GM19023 (cell line): ENCODE data around the gene DNAJB5.

Experiments
- ATAC-seq: cut with Tn5 transposase; IDR thresholded peaks from one replicate; pipeline ENCODE4 v1.9.1; 2021; ENCODE audit warnings: mild to moderate bottlenecking, moderate library complexity; ENCODE audit not compliant: unreplicated experiment

The DNAJB5 gene

GRCh38 chr9:34983209-34983608 lies 6.3 kb upstream of the DNAJB5 start:
- ATAC-seq = no peak

DNA sequence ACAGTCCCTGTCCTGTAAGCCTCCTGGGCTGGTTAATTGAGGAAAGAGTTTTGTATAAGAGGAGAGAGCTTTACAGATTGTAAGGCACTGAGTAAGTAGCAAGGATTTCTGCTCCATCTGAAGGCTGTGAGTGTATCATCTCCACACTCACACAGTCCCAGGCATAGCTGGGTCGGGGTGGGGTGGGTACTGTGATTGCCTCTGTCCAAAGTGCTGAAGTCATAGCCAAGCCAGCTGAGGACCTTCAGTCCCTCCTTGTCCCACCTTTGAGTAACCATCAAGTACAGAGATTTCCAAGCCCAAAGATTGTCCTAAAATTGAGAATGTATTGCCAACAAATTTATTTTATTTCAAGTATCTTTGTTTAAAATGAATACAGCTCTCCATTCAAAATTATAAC lies 5.5 kb upstream of the DNAJB5 start:
- ATAC-seq = no peak

DNA sequence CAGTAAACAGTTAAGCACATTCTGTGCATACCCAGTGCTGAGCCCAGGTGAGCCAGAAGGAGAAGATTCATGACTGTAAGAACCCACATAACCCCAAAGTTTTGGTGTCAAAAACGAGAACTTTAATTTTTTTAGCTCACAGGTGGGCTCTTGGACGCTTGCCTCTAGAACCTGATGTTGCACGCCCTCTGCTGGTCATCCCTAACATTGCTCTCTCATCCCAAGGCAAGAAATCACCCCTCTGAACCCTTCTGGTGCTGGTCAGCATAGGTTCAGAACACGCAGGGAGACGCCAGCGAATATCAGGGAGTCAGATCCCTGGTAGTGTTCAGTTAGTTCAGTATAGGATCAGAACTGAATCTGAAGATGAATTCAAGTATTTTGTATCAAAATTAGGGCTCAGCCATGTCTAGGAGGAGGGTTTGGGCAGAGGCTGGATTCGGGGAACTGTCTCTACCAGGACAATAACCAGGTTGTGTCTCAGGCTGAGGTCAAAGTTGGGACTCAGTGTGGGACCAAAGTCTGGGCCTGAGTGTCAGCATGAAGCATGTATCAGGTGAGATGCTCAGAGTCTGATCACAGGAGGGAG lies 4.1 kb upstream of the DNAJB5 start:
- ATAC-seq = no peak

DNA sequence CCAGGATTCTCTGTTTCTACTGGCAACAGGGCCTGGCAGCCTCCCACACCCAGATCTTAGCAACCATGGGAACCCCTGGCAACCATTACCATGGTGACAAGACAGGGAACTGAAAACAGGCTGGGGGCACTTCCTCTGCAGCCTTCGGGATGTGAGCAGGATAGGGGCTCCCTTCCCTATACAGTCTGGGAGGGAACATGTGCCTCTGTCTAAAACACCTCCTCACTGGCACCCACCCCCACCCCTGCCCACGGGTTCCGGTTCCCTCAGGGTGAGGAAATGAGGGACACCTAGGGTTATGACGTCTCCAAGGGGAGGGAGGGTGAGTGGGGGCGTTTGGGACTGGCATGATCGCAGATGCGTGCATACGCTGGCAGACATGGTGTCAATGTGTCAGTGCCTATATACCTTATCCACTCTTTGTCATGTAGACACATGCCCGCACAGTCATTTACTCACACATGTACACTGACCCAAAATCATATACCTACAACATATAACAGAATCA lies 3.0 kb upstream of the DNAJB5 start:
- no peak for ATAC-seq

GRCh38 chr9:34987160-34987901 lies 2.2 kb upstream of the DNAJB5 start:
- ATAC-seq = no peak

DNA sequence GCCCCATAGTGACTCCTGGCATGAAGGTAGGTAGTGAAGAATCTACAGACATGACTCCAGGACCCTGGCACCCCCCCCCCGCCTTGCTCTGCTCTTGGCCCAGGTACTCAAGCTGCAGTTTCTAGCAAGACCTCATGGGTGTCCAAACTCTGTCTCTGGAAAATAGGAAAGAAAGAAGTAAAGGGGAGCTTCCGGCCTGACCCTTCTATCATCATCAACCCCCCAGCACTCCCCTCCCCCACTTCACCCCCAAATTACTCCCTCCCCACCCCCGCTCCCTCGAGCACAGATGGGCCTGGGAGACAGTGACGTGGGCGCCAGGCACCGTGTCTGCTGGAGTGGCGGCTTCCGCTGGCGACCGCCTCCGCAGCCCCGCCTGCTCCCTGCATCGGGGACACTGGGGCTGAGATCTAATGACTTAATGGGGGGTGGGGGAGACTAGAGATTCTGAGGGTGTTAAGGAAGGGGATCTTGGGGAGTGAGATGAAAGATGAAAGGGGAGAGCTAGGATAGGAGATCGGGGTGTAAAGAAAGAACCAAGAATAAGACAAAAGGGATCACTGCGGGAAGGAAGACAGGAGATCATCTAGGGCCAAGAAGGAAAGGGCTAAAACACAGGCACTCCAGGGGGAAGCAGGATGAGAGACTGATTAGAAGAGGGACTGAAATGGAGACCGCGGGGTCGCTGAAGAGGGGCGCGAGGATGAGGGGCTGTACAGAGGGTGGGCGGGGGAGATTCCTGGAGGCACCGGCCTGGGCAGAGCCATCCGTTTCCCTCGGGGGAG lies 1.1 kb upstream of the DNAJB5 start:
- no peak for ATAC-seq

DNA sequence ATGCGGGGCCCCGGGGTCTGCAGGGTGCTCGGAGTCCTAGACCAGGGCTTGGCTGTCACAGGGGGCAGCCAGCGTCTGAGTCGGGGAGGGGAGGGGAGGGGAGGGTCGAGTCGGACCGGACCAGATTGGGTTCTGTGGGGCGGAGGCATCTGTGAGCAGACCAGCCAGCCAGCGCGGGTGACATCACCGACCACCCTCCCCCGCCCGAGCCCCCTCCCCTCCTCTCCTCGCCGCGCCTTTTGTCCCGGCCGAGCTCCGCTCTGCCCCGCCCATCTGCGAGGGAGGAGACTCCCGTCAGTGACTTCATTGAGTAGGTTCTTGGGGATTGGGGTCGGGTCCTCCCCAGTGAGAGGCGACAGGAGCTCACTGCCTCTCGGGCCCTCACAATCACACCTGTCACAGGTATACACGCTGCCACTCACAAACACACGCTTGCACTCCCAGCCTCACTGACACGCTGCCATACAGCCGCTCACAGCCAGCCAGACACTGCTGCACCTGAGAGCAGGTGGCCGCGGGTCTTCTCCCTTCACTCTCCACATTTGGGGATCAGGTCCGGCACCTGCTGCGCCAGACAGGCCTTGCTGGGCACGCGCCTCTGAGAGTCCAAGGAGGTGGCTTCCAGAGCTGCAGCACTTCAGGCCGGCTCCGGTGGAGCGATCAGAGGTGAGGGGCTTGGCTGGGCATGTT lies 546 bp downstream of the DNAJB5 start:
- no peak for ATAC-seq

DNA sequence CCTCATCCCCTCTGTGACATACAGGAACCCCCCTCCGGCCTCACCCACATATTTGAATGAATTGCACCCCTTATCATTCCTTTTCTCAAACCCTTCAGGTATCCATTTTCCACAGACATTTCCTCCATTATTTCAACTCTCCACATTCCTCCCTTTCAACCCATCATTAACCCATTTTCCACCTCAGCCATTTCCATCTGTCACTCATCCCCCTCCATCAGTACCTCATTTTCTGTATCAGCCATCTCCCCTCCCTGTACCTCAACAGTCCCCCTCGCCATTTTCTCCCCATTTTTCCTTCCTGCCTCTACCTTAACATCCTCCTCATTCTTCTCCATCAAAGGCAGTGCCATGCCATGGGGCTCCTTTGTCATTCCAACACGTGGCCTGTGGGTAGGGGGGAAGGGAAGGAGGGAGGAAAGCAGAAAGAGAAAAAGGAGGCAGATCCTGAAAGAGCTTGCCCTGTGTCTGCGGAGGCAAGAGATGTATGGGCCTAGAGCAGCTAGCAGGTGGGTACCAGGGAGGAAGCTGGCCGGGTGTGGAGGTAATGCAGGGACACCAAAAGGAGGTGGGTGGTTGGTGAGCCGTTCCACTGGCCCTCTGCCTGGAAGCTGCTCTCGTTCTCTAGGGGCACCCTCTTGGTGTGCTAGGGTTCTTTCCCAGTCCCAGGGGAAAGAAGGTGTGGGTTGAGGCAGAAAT lies 1.5 kb downstream of the DNAJB5 start:
- no peak for ATAC-seq

- ATAC-seq = no peak
These were observed 2.2 kb downstream of the DNAJB5 start for GRCh38 chr9:34991607-34992375.

DNA sequence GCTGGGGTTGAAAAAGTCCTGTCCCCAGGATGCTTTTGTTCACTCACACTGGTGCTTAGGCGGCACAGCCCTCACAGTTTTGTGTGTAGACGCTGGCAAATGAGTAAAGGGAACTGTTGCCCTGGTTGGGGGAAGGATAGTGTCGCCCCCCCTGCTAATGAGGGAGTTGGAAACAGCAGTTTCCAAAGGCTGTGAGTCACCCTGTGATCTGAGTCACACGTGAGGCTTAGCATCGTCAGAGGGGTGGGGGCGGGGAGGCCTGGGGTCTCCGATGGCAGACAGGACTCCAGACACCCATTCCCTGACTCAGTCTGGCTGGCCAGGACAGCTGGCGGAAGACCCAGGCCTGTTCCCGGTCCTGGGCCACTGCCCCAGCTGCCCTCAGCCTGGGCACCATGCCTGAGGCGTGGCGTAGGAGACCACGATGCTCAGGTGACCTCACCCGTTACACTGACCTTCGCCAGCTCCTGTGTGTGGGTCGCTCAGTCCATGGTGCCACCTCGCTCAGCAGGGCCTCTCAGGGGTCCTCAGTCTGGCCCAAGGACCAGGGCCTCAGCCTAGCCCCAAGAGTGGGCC lies 2.9 kb downstream of the DNAJB5 start:
- no peak for ATAC-seq

DNA sequence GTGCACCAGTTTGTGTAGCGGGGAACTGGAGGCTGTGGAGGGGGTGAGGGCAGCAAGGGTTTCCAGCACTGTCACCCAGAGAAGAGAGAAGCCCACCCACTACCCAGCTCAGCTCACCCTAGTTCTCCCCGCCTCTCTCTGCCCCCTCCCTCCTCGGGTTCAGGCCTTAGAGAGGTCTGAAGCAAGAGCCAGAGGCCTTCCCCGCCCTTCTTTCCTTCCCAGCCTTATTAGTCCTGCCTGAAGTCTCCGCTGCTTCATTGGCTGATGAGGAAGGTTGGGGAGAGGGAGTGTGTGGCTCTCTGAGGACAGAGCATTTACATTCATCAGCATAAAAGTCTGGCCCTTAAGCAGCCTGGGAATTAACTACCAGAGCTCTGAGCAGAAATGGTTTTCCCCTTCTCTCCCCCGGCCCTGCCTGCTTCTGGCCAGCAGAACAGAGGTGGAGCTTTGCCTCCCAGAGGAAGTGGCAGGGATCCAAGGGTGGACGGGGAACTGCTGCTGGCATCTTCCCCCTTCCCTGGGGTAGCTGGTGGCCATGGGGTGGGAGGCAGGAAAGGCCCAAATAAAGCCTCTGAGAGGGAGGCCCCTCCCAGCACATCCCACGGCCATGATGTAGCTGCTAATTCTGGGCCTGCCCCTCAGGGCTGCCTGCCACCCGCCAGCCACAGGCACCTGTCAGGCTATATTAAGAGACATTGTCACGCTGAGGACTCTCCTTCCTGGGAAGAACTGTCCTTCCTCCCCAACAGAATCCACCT lies 4.1 kb downstream of the DNAJB5 start:
- no peak for ATAC-seq

- no peak for ATAC-seq
These were observed 4.8 kb downstream of the DNAJB5 start for GRCh38 chr9:34994260-34994899.

- ATAC-seq = no peak
These were observed 5.5 kb downstream of the DNAJB5 start for GRCh38 chr9:34994900-34995669.

DNA sequence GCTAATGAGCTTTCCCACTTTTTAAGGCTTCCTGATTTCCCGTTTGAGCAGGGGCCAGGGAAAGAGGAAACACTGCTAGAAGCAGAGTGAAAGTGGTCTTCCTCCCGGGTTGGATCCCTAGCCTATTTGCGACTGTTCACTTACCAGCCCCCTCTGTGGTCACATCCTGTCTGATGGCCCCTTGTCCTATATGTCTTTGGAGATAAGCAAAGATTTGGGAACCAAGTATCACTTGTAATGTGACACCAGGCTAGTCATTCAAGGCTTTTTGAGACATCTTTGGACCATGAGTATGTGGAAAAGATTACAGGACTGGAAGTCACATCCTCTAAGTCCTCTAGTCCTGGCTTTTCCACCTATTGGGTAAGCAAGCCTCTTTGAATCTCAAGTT lies 6.1 kb downstream of the DNAJB5 start:
- no peak for ATAC-seq

GRCh38 chr9:34996181-34996904 lies 6.8 kb downstream of the DNAJB5 start:
- ATAC-seq = no peak

DNA sequence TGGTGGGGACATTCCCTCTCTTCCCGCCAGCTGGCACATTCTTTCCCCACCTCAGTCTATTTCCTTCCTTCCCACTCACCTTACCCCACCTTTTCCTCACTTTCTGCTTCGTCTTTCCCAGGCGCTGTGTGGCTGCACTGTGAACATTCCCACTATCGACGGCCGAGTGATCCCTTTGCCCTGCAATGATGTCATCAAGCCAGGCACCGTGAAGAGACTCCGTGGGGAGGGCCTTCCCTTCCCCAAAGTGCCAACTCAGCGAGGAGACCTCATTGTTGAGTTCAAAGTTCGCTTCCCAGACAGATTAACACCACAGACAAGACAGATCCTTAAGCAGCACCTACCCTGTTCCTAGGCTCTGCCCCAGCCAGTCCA lies 7.3 kb downstream of the DNAJB5 start:
- ATAC-seq = no peak

DNA sequence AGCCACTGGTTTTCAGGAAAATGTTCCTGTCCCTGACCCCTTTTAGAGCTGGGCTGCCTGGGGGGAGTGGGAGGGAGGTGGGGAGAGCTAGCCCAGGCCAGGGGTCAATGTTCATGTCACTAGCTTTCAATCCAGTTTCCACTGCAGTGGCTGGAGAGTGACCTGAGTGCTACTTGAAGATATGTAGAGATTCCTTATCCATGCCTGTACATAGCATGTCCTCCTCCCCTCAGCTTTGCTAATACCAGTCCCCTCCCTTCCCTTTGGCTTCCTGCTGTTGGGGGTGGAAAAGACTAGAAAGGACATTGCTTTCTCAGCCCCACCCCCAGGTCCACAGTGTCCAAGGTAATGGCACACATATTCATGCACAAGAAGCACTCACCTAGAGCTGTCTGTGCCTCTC lies 7.8 kb downstream of the DNAJB5 start:
- ATAC-seq = no peak
